K562 (cell line): ENCODE results near the gene TNPO3. TPM values are rescaled to one million over a fixed set of nuclear protein-coding genes. Genes with fewer than 3 reads are reported as not detected.

Source experiments
- CBX3 ChIP-seq, 2 experiments: IDR thresholded peaks; 1 replicate in 1 of 2; 2 replicates in 1 of 2; pipeline ENCODE4 v1.6.1; 2012; ENCODE audit warnings: inconsistent platforms in 2 of 2, low read length in 2 of 2, borderline replicate concordance in 1 of 2, control low read depth in 1 of 2
- CHD4 ChIP-seq: fragments of 200-600 bp; sonication (generic); IDR thresholded peaks from 3 replicates; pipeline ENCODE4 v1.6.1; 2012; ENCODE audit warnings: low read depth, mild to moderate bottlenecking, mixed read lengths, low read length, inconsistent platforms; ENCODE audit not compliant: insufficient read depth, insufficient replicate concordance, poor library complexity, severe bottlenecking
- KHSRP ChIP-seq: fragments of 450-650 bp; IDR thresholded peaks from 2 replicates; pipeline ENCODE4 v1.6.1; 2017
- MCM5 ChIP-seq: fragments of 450-650 bp; IDR thresholded peaks from 2 replicates; pipeline ENCODE4 v1.6.1; 2016; ENCODE audit warnings: low read depth
- MXI1 ChIP-seq: IDR thresholded peaks from 2 replicates; pipeline ENCODE4 v1.6.1; 2011; ENCODE audit warnings: low read depth, mild to moderate bottlenecking, improper control_type of control experiment, low read length
- MYBL2 ChIP-seq, 2 experiments: fragments of 450-650 bp in 1 of 2; sonication (generic) in 1 of 2; formaldehyde crosslinking in 1 of 2; IDR thresholded peaks; 2 replicates each; pipeline versions ENCODE4 v1.6.1 to v1.8.1; 2017 to 2022; ENCODE audit warnings: borderline replicate concordance in 1 of 2, inconsistent platforms in 1 of 2, low read depth in 1 of 2, mild to moderate bottlenecking in 1 of 2, missing genetic modification reagents in 1 of 2, moderate library complexity in 1 of 2
- RFX1 ChIP-seq: fragments of 450-650 bp; IDR thresholded peaks from 2 replicates; pipeline ENCODE4 v1.6.1; 2016; ENCODE audit warnings: mild to moderate bottlenecking, moderate library complexity
- SMC3 ChIP-seq: conservative IDR thresholded peaks from 2 replicates; pipeline ENCODE4 v1.6.1; 2011; ENCODE audit warnings: low read depth, low read length, improper control_type of control experiment; ENCODE audit not compliant: insufficient read depth
- TAF15 ChIP-seq: fragments of 200-400 bp; formaldehyde crosslinking; IDR thresholded peaks from 2 replicates; pipeline ENCODE4 v1.6.1; 2017; ENCODE audit warnings: mild to moderate bottlenecking, low read depth, low read length, moderate library complexity
- ZNF253 ChIP-seq: fragments of 250-450 bp; sonication (Bioruptor Pico); conservative IDR thresholded peaks from 2 replicates; pipeline ENCODE4 v1.6.1; 2021; ENCODE audit warnings: mild to moderate bottlenecking
- ZNF584 ChIP-seq: fragments of 200-800 bp; sonication (Bioruptor generic); IDR thresholded peaks from 2 replicates; pipeline ENCODE4 v1.6.1; 2016; ENCODE audit warnings: low read depth, mild to moderate bottlenecking, missing genetic modification characterization, missing compliant biosample characterization
- polyA plus RNA-seq, 8 experiments: library from polyadenylated mRNA; depleted of rRNA in 4 of 8; stranded (reverse) in 5 of 8; unstranded in 3 of 8; fragments of >200 nt; fragmentation: Nextera tagmentation in 2 of 8; fragmentation: Illumina TruSeq in 1 of 8; extraction: Ambion mirVana in 2 of 8; extraction: Trizol in 1 of 8; gene quantifications; 2 replicates each; pipeline versions ENCODE4 v1.2.1 to v1.2.3, GENCODE V29; 2011 to 2014; ENCODE audit warnings: inconsistent platforms in 1 of 8, missing spikeins in 1 of 8
- total RNA-seq, 7 experiments: library from RNA; depleted of rRNA in 6 of 7; stranded (reverse); fragments of >200 nt in 6 of 7; fragmentation: Illumina TruSeq in 2 of 7; extraction: Trizol in 2 of 7; gene quantifications; 2 replicates each; pipeline versions ENCODE4 v1.2.1 to v1.2.3, GENCODE V29; 2011 to 2021; ENCODE audit warnings: low replicate concordance in 1 of 7
- TF ChIP-seq, protein P1 (sequence below): fragments of 450-650 bp; IDR thresholded peaks from one replicate; pipeline ENCODE4 v1.6.1; 2018; ENCODE audit warnings: mild to moderate bottlenecking, moderate library complexity; ENCODE audit not compliant: partially characterized antibody
- TF ChIP-seq, protein P2 (sequence below), 2 experiments: fragments of 450-650 bp in 1 of 2; IDR thresholded peaks; 2 replicates each; pipeline ENCODE4 v1.6.1; 2011 to 2017; ENCODE audit warnings: low read depth in 2 of 2, antibody characterized with exemption in 1 of 2, borderline replicate concordance in 1 of 2, low read length in 1 of 2, mild to moderate bottlenecking in 1 of 2, mixed read lengths in 1 of 2; ENCODE audit not compliant: control insufficient read depth in 1 of 2
- TF ChIP-seq, protein P3 (sequence below): fragments of 450-650 bp; formaldehyde crosslinking; IDR thresholded peaks from 2 replicates; pipeline ENCODE4 v1.4.0; 2022; ENCODE audit warnings: mild to moderate bottlenecking, moderate library complexity
- TF ChIP-seq, protein P4 (sequence below): fragments of 250-450 bp; sonication (Bioruptor Pico); IDR thresholded peaks from 2 replicates; pipeline ENCODE4 v1.5.0; 2020; ENCODE audit warnings: mild to moderate bottlenecking, borderline replicate concordance
- TF ChIP-seq, protein P5 (sequence below): fragments of 450-650 bp; formaldehyde crosslinking; IDR thresholded peaks from 2 replicates; pipeline ENCODE4 v1.4.0; 2020; ENCODE audit warnings: mild to moderate bottlenecking, moderate library complexity

The TNPO3 gene
- total and polyA plus RNA-seq, 9 of the 15 experiments (the other 6 are each of a cell fraction or from before 2014, with no cell fraction given): 35.8 to 125 (median 110) TPM

DNA sequence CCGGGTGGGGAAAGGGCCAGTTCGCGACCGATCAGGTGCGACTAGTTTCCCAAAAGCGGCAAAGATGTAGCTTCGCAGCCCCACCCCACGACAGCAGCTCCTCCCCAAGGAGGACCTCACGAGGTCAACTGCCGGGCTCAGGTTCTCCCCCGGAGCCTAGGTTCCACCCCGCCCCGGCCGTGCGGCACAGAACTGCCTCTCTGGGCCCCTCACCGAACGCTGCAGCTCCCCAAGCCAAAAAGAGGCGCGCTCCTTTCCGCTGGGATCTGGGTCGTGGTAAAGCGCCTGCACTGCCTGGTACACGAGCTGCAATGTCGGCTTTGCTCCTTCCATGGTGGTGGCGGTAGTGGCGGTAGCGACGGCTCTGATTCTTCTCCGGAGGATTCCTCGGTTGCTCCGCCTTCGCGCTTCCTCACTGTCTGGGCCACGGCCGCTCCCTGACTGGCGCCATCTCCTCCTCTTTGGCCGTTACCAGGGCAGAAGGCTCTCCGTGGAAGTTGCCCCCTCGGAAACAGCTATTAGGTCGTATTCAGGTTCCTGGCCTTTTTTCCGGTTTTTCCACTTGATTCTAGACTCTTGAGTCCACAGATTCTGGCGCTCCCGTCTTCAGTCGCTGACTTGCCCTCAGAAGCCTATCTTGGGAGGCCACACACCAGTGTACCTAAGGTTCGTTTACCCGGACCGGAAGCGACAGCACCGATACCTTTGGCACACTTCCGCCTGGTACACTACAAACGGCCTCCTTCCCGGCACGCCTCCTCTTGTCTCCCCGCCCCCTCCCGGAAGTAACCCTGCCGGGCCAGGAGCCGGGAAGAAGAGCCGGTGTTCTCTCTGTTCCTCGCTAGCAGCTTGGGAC is at the start of gene TNPO3 (continued):
- TF ChIP-seq SMC3 (no peak), ZNF584 (CRISPR knock-in tag) (no peak), MYBL2 (IDR thresholded peaks at IDR 0.05; ENCODE audit: low read depth) (peak; percentile 94), MYBL2 (CRISPR knock-in tag; IDR thresholded peaks at IDR 0.05; ENCODE audit: borderline replicate concordance) (no peak), TAF15 (no peak), CBX3 (IDR thresholded peaks at IDR 0.05; ENCODE audit: borderline replicate concordance in 1 of 2, low read length in 2 of 2) (peak in 1 of 2 experiments; percentile 90; a peak in 2 of 3 replicates), MXI1 (peak; percentile 60; the same call in 1 of the 2 replicates), RFX1 (peak; percentile 86), ZNF253 (CRISPR knock-in tag) (no peak; the same call in 1 of the 2 replicates), KHSRP (peak; percentile 58), MCM5 (no peak), CHD4 (no peak)
- TF ChIP-seq, protein P1, sequence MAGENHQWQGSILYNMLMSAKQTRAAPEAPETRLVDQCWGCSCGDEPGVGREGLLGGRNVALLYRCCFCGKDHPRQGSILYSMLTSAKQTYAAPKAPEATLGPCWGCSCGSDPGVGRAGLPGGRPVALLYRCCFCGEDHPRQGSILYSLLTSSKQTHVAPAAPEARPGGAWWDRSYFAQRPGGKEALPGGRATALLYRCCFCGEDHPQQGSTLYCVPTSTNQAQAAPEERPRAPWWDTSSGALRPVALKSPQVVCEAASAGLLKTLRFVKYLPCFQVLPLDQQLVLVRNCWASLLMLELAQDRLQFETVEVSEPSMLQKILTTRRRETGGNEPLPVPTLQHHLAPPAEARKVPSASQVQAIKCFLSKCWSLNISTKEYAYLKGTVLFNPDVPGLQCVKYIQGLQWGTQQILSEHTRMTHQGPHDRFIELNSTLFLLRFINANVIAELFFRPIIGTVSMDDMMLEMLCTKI: no peak
- TF ChIP-seq, protein P2, sequence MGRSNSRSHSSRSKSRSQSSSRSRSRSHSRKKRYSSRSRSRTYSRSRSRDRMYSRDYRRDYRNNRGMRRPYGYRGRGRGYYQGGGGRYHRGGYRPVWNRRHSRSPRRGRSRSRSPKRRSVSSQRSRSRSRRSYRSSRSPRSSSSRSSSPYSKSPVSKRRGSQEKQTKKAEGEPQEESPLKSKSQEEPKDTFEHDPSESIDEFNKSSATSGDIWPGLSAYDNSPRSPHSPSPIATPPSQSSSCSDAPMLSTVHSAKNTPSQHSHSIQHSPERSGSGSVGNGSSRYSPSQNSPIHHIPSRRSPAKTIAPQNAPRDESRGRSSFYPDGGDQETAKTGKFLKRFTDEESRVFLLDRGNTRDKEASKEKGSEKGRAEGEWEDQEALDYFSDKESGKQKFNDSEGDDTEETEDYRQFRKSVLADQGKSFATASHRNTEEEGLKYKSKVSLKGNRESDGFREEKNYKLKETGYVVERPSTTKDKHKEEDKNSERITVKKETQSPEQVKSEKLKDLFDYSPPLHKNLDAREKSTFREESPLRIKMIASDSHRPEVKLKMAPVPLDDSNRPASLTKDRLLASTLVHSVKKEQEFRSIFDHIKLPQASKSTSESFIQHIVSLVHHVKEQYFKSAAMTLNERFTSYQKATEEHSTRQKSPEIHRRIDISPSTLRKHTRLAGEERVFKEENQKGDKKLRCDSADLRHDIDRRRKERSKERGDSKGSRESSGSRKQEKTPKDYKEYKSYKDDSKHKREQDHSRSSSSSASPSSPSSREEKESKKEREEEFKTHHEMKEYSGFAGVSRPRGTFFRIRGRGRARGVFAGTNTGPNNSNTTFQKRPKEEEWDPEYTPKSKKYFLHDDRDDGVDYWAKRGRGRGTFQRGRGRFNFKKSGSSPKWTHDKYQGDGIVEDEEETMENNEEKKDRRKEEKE (IDR thresholded peaks at IDR 0.05; ENCODE audit: borderline replicate concordance in 1 of 2, control insufficient read depth in 1 of 2, low read depth in 2 of 2, low read length in 1 of 2): peak in 1 of 2 experiments; percentile 84; a peak in 2 of 4 replicates
- TF ChIP-seq, protein P3, sequence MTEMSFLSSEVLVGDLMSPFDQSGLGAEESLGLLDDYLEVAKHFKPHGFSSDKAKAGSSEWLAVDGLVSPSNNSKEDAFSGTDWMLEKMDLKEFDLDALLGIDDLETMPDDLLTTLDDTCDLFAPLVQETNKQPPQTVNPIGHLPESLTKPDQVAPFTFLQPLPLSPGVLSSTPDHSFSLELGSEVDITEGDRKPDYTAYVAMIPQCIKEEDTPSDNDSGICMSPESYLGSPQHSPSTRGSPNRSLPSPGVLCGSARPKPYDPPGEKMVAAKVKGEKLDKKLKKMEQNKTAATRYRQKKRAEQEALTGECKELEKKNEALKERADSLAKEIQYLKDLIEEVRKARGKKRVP (CRISPR knock-in tag): peak; percentile 40; the same call in 1 of the 2 replicates
- TF ChIP-seq, protein P4, sequence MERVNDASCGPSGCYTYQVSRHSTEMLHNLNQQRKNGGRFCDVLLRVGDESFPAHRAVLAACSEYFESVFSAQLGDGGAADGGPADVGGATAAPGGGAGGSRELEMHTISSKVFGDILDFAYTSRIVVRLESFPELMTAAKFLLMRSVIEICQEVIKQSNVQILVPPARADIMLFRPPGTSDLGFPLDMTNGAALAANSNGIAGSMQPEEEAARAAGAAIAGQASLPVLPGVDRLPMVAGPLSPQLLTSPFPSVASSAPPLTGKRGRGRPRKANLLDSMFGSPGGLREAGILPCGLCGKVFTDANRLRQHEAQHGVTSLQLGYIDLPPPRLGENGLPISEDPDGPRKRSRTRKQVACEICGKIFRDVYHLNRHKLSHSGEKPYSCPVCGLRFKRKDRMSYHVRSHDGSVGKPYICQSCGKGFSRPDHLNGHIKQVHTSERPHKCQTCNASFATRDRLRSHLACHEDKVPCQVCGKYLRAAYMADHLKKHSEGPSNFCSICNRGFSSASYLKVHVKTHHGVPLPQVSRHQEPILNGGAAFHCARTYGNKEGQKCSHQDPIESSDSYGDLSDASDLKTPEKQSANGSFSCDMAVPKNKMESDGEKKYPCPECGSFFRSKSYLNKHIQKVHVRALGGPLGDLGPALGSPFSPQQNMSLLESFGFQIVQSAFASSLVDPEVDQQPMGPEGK (CRISPR knock-in tag): peak; percentile 87; the same call in 1 of the 2 replicates
- TF ChIP-seq, protein P5, sequence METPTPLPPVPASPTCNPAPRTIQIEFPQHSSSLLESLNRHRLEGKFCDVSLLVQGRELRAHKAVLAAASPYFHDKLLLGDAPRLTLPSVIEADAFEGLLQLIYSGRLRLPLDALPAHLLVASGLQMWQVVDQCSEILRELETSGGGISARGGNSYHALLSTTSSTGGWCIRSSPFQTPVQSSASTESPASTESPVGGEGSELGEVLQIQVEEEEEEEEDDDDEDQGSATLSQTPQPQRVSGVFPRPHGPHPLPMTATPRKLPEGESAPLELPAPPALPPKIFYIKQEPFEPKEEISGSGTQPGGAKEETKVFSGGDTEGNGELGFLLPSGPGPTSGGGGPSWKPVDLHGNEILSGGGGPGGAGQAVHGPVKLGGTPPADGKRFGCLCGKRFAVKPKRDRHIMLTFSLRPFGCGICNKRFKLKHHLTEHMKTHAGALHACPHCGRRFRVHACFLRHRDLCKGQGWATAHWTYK: 0 out of 2 replicates have a peak, but pooled peaks have one; percentile 42
